PC-3 (cell line): ENCODE measurements around the gene GAB3.

Source experiments
- EZH2 ChIP-seq: fragments of 300-600 bp; sonication (generic); IDR thresholded peaks from one replicate; pipeline ENCODE4 v1.6.1; 2017; ENCODE audit warnings: antibody characterized with exemption, mild to moderate bottlenecking, low read length; ENCODE audit not compliant: unreplicated experiment
- EZH2phosphoT487 ChIP-seq: fragments of 300-600 bp; sonication (generic); IDR thresholded peaks from 2 replicates; pipeline ENCODE4 v1.6.1; 2018; ENCODE audit warnings: mild to moderate bottlenecking, antibody characterized with exemption, low read length, borderline replicate concordance

DNA sequence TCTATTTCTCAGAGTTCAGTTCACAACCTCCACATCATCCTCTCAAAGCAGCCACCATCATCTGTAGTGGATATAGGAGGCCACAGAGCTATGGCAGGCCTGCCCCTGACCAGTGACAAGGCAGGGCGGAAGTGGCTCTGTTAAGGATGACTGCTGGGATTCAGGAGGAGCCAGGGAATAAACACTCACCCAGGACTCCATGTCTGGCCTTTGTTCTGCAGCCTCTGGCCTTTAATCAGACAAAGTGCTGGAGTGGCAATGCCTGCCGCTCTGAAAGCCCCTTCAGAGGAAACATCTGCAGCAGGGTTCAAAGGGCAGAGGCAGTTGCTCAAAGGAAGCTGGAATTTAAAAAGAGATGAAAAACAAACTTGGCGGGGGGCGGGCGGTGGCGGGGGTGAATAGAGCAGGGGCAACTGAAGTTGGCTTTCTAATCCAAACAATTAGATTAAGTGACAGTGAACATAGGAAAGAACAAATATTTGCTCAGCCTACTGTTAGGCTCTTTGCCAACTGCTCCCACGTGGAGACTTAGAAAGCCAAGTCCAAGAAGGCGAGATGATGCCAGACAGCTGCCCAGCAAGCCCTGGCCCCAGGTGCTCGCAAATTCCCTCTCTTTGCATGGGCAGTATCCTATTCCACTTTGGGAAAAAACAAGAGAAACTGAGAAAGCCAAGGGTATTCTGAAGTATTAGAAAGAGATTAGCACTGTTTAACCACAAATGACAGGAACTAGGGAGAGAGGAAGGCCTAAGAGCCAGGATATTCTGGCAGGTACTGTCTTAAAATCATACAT lies 48.9 kb upstream of the GAB3 start:
- no peak for TF ChIP-seq EZH2
- no peak for TF ChIP-seq EZH2phosphoT487
